GM12878 (cell line): ENCODE data around the gene RUBCNL. TPM values are rescaled to one million over a fixed set of nuclear protein-coding genes. Genes with fewer than 3 reads are reported as not detected.

ENCODE experiments used
- ATAC-seq: fragments of 200-7000 bp; cut with Tn5 transposase; 3 replicates; pipeline ENCODE4 v1.9.1; 2020; ENCODE audit warnings: mild to moderate bottlenecking, moderate library complexity
- BruUV-seq: library from RNA; stranded (reverse); fragments of 400-500 nt; replicated peaks from 2 replicates; lab custom pipeline; 2021; lab: Mats Ljungman, UMichigan
- CTCF ChIA-PET: fragments of 300-600 bp; sonication (Branson Sonifier 250); formaldehyde crosslinking; extraction: SDS; loops from one replicate; lab custom pipeline; 2021; ENCODE audit warnings: inconsistent platforms; lab: Yijun Ruan, JAX
- POLR2A ChIA-PET: fragments of 350-600 bp; formaldehyde crosslinking; extraction: SDS; loops from one replicate; lab custom pipeline; 2021; ENCODE audit warnings: inconsistent platforms; lab: Charles Lee
- RAD21 ChIA-PET: fragments of 300-600 bp; sonication (Branson Sonifier 250); formaldehyde crosslinking; loops from one replicate; lab custom pipeline; 2023; ENCODE audit warnings: antibody characterized with exemption; ENCODE audit not compliant: unreplicated experiment; lab: Charles Lee
- SMC1A ChIA-PET: fragments of 300-600 bp; sonication (Branson Sonifier 250); formaldehyde crosslinking; loops from one replicate; lab custom pipeline; 2023; ENCODE audit not compliant: unreplicated experiment, uncharacterized antibody; lab: Charles Lee
- DNase-seq: peaks from one replicate; pipeline ENCODE4 v3.0.0-alpha.2; 2011; ENCODE audit warnings: low read depth, low spot score
- FAIRE-seq: peaks from 3 replicates; lab custom pipeline; 2011; peaks lifted over from hg19 to GRCh38; lab: Jason Lieb, UNC
- H2AFZ ChIP-seq: 2 replicates; pipeline ENCODE4 v1.6.0; 2011; ENCODE audit warnings: low read depth, low read length, control low read depth; ENCODE audit not compliant: control insufficient read depth
- H3K27ac ChIP-seq: 2 replicates; pipeline ENCODE4 v1.5.1; 2011; ENCODE audit warnings: control low read depth; ENCODE audit not compliant: control insufficient read depth, insufficient read depth
- H3K27me3 ChIP-seq, 2 experiments: replicated peaks in 1 of 2; 2 replicates each; pipeline versions ENCODE4 v1.6.0 to v1.6.1; 2011; ENCODE audit warnings: low read length in 1 of 2; ENCODE audit not compliant: control insufficient read depth in 2 of 2, insufficient read depth in 2 of 2
- H3K36me3 ChIP-seq, 2 experiments: 2 replicates each; pipeline ENCODE4 v1.5.1; 2011; ENCODE audit warnings: low read length in 1 of 2; ENCODE audit not compliant: control insufficient read depth in 2 of 2, insufficient read depth in 2 of 2
- H3K4me1 ChIP-seq: 2 replicates; pipeline ENCODE4 v1.6.1; 2011; ENCODE audit warnings: mild to moderate bottlenecking, low read length, moderate library complexity, mixed read lengths; ENCODE audit not compliant: control insufficient read depth, insufficient read depth
- H3K4me2 ChIP-seq: 2 replicates; pipeline ENCODE4 v1.6.0; 2011; ENCODE audit warnings: control low read depth; ENCODE audit not compliant: control insufficient read depth, insufficient read depth
- H3K4me3 ChIP-seq: fragments of 200-600 bp; sonication (generic); 2 replicates; pipeline ENCODE4 v1.5.1; 2016
- H3K79me2 ChIP-seq: 2 replicates; pipeline ENCODE4 v1.6.0; 2011; ENCODE audit warnings: low read length; ENCODE audit not compliant: control insufficient read depth, insufficient read depth
- H3K9ac ChIP-seq: 2 replicates; pipeline ENCODE4 v1.8.0; 2011; ENCODE audit warnings: low read length, control low read depth, mixed read lengths; ENCODE audit not compliant: control insufficient read depth, insufficient read depth
- H3K9me3 ChIP-seq: replicated peaks from 3 replicates; pipeline ENCODE4 v1.5.1; 2011; ENCODE audit warnings: mild to moderate bottlenecking, low read length; ENCODE audit not compliant: control insufficient read depth, insufficient read depth
- H4K20me1 ChIP-seq: 2 replicates; pipeline ENCODE4 v1.6.0; 2011; ENCODE audit not compliant: control insufficient read depth, insufficient read depth
- BACH1 ChIP-seq: fragments of 450-650 bp; IDR thresholded peaks from 2 replicates; pipeline ENCODE4 v1.6.1; 2017; ENCODE audit warnings: mild to moderate bottlenecking, borderline replicate concordance
- BCL11A ChIP-seq: IDR thresholded peaks from 2 replicates; pipeline ENCODE4 v1.6.1; 2011; ENCODE audit warnings: low read depth, low read length
- CREM ChIP-seq: IDR thresholded peaks from 2 replicates; pipeline ENCODE4 v1.6.1; 2014; ENCODE audit warnings: antibody characterized with exemption, low read depth
- ETV6 ChIP-seq, 2 experiments: fragments of 450-650 bp in 1 of 2; IDR thresholded peaks in 1 of 2; conservative IDR thresholded peaks in 1 of 2; 2 replicates each; pipeline ENCODE4 v1.6.1; 2014; ENCODE audit warnings: antibody characterized with exemption in 1 of 2, borderline replicate concordance in 1 of 2, low read depth in 1 of 2, mild to moderate bottlenecking in 1 of 2, moderate library complexity in 1 of 2
- EZH2 ChIP-seq: IDR thresholded peaks from 2 replicates; pipeline ENCODE4 v1.6.1; 2012; ENCODE audit warnings: low read depth, mild to moderate bottlenecking, control low read depth, inconsistent platforms, low read length, borderline replicate concordance; ENCODE audit not compliant: control insufficient read depth
- HDAC6 ChIP-seq: fragments of 200-600 bp; sonication (generic); IDR thresholded peaks from one replicate; pipeline ENCODE4 v1.8.0; 2017; ENCODE audit warnings: antibody characterized with exemption; ENCODE audit not compliant: unreplicated experiment
- IKZF1 ChIP-seq: fragments of 450-650 bp; conservative IDR thresholded peaks from 2 replicates; pipeline ENCODE4 v1.6.1; 2017; ENCODE audit warnings: antibody characterized with exemption, mild to moderate bottlenecking
- JUNB ChIP-seq: IDR thresholded peaks from 2 replicates; pipeline ENCODE4 v1.6.1; 2016; ENCODE audit warnings: antibody characterized with exemption, mild to moderate bottlenecking
- LARP7 ChIP-seq: fragments of 450-650 bp; IDR thresholded peaks from 2 replicates; pipeline ENCODE4 v1.6.1; 2017; ENCODE audit warnings: mild to moderate bottlenecking
- MTA3 ChIP-seq: IDR thresholded peaks from 2 replicates; pipeline ENCODE4 v1.6.1; 2012; ENCODE audit warnings: low read length, inconsistent platforms, borderline replicate concordance
- NR2C1 ChIP-seq: fragments of 450-650 bp; IDR thresholded peaks from 2 replicates; pipeline ENCODE4 v1.6.1; 2017; ENCODE audit warnings: antibody characterized with exemption, mild to moderate bottlenecking, moderate library complexity
- NR2F1 ChIP-seq: fragments of 450-650 bp; conservative IDR thresholded peaks from 2 replicates; pipeline ENCODE4 v1.6.1; 2017; ENCODE audit warnings: mild to moderate bottlenecking
- PAX5 ChIP-seq: IDR thresholded peaks from 2 replicates; pipeline ENCODE4 v1.6.1; 2011; ENCODE audit warnings: low read depth, low read length, borderline replicate concordance
- RB1 ChIP-seq: fragments of 450-650 bp; formaldehyde crosslinking; IDR thresholded peaks from 2 replicates; pipeline ENCODE4 v1.6.1; 2017; ENCODE audit warnings: mild to moderate bottlenecking, borderline replicate concordance
- SPI1 ChIP-seq: IDR thresholded peaks from 2 replicates; pipeline ENCODE4 v1.6.1; 2011; ENCODE audit warnings: low read depth, mild to moderate bottlenecking, low read length, moderate library complexity, borderline replicate concordance; ENCODE audit not compliant: insufficient read depth
- TAF1 ChIP-seq: IDR thresholded peaks from 2 replicates; pipeline ENCODE4 v1.6.1; 2011; ENCODE audit warnings: mild to moderate bottlenecking, low read depth, low read length, borderline replicate concordance
- TARDBP ChIP-seq: IDR thresholded peaks from 2 replicates; pipeline ENCODE4 v1.6.1; 2016; ENCODE audit warnings: borderline replicate concordance
- TCF12 ChIP-seq: IDR thresholded peaks from 2 replicates; pipeline ENCODE4 v1.6.1; 2011; ENCODE audit warnings: low read depth, mild to moderate bottlenecking, low read length
- WRNIP1 ChIP-seq: IDR thresholded peaks from 2 replicates; pipeline ENCODE4 v1.6.1; 2011; ENCODE audit warnings: low read depth, low read length, improper control_type of control experiment, borderline replicate concordance
- YY1 ChIP-seq: IDR thresholded peaks from 2 replicates; pipeline ENCODE4 v1.6.1; 2011; ENCODE audit warnings: low read depth, mild to moderate bottlenecking, low read length
- ZBED1 ChIP-seq: IDR thresholded peaks from 2 replicates; pipeline ENCODE4 v1.6.1; 2016; ENCODE audit warnings: borderline replicate concordance
- ZSCAN29 ChIP-seq: fragments of 450-650 bp; IDR thresholded peaks from 2 replicates; pipeline ENCODE4 v1.6.1; 2017; ENCODE audit warnings: mild to moderate bottlenecking, moderate library complexity
- WGBS: methylation state at CpG from one replicate; pipeline ENCODE4 v1.1.6; 2016; ENCODE audit warnings: low lambda C conversion rate; ENCODE audit not compliant: insufficient replicate concordance, insufficient coverage; ENCODE audit errors: missing lambda C conversion rate; 5-methylcytosine and 5-hydroxymethylcytosine counted together
- in situ Hi-C: fragments of 300-500 bp; cut with MboI; formaldehyde crosslinking; loops from 9 replicates; pipeline ENCODE4 v1.14.3; 2018; ENCODE audit warnings: mixed read lengths
- intact Hi-C: fragments of 100-400 bp; cut with micrococcal nuclease; formaldehyde crosslinking; loops from one replicate; pipeline ENCODE4 v1.14.2; 2022; ENCODE audit not compliant: unreplicated experiment
- polyA plus RNA-seq, 11 experiments: library from polyadenylated mRNA; depleted of rRNA in 4 of 11; unstranded in 6 of 11; stranded (reverse) in 5 of 11; fragments of >200 nt; fragmentation: Nextera tagmentation in 4 of 11; fragmentation: Illumina TruSeq in 1 of 11; extraction: Ambion mirVana in 4 of 11; extraction: Trizol in 1 of 11; gene quantifications; 1 replicate in 1 of 11; 2 replicates in 10 of 11; pipeline versions ENCODE4 v1.2.1 to v1.2.3, GENCODE V29; 2011 to 2016; ENCODE audit warnings: inconsistent platforms in 2 of 11, missing spikeins in 2 of 11, low read depth in 1 of 11
- total RNA-seq, 4 experiments: library from RNA; depleted of rRNA in 3 of 4; stranded (reverse); fragments of >200 nt in 3 of 4; fragmentation: Illumina TruSeq in 1 of 4; extraction: Trizol in 1 of 4; gene quantifications; 2 replicates each; pipeline versions ENCODE4 v1.2.1 to v1.2.3, GENCODE V29; 2013 to 2021
- TF ChIP-seq, protein P1 (sequence below): fragments of 450-650 bp; IDR thresholded peaks from 2 replicates; pipeline ENCODE4 v1.6.1; 2017; ENCODE audit warnings: mild to moderate bottlenecking, moderate library complexity

RUBCNL gene
- total and polyA plus RNA-seq, 10 of the 15 experiments (the other 5 are each of a cell fraction or from before 2014, with no cell fraction given): 0.71 to 51.9 (median 38.2) TPM

DNA sequence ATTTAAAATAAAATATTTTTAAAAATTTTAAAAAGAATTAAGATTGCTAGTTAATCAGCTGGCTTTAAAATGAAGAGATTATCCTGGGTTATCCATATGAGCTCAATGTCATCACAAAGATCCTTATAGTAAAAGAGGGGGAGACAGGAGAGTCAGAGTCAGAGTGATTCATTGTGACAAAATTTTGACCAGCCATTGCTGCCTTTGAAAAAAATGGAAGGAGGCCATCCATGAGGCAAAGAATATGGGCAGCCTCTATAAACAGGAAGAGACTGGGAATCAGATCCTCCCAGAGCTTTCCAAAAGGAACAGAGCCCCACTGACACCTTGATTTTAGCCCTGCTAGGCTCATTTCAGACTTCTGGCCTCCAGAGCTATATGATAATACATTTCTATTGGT is 9.3 kb upstream of the RUBCNL start (continued):
- TF ChIP-seq TAF1 (no peak), EZH2 (no peak), ZSCAN29 (no peak), LARP7 (no peak)

DNA sequence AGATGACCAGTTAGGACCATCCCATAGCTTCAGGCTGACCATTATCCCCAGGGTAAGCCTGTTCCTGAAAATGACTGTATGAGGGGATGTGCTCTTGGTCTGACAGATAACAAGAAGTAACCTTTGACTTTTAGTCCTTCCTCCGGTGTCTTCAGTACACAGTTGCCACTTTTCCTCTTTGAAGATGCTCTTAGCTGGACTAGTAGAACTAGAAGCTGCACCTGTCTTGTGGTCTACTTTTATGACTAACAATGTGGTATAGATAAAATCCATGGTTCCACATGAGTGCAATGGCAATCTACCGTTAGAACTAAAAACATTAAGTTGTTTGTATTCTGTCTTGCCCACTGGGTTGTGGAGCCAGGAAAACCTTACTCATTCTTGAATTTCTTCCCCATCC is 5.9 kb upstream of the RUBCNL start:
- Histone ChIP-seq H3K9ac (no peak overlapping the region), H4K20me1 (no peaks in the 10 kb centered on the region), H3K4me3 (no peak overlapping the region), H3K36me3 (no peaks in the 10 kb centered on the region), H3K79me2 (peaks cover 15% of the 10 kb centered on the region), H2AFZ (no peak overlapping the region), H3K4me2 (0 out of 2 replicates have a peak overlapping the region, but pooled peaks have one; percentile 2), H3K27ac (no peak overlapping the region), H3K4me1 (peaks cover 31% of the 10 kb centered on the region), H3K27me3 (no peaks in the 10 kb centered on the region), H3K9me3 (no peaks in the 10 kb centered on the region)
- no TSS peak for BruUV-seq
- ChIA-PET RAD21 (interaction anchor here (7.6 kb wide), 1 partner anchor 20 kb away, joined by 100 read pairs; no protein-coding TSS in a partner anchor), POLR2A (interaction anchor here (1.0 kb wide), 1 partner anchor 36 kb away, joined by 4 read pairs; no protein-coding TSS in a partner anchor), CTCF (no interaction called here), SMC1A (interaction anchor here (0.5 to 7.9 kb wide), 3 partner anchors 10 to 581 kb away, joined by 3 to 81 read pairs (median 3); no protein-coding TSS in a partner anchor)
- FAIRE-seq: no peak
- 2% methylated on average over 2 of the region's 2 CpGs for WGBS
- no peak for DNase-seq
- in situ Hi-C loops: no loop called here
- ATAC-seq: peak; percentile 35
- intact Hi-C loops: no loop called here
- no peak for TF ChIP-seq SPI1
- TF ChIP-seq IKZF1: peak; percentile 63
- no peak for TF ChIP-seq WRNIP1
- TF ChIP-seq ETV6 (conservative IDR thresholded peaks at IDR 0.05 in 1 of 2, IDR thresholded peaks at IDR 0.05 in 1 of 2; ENCODE audit: borderline replicate concordance in 1 of 2, low read depth in 1 of 2): peak in 1 of 2 experiments; percentile 84; a peak in 2 of 4 replicates
- TF ChIP-seq CREM: peak; percentile 19; the same call in 1 of the 2 replicates
- TF ChIP-seq BCL11A: peak; percentile 53; the same call in 1 of the 2 replicates
- TF ChIP-seq RB1: no peak
- TF ChIP-seq HDAC6: no peak
- TF ChIP-seq NR2C1: 0 out of 2 replicates have a peak, but pooled peaks have one; percentile 21
- peak; percentile 64; the same call in 1 of the 2 replicates for TF ChIP-seq TCF12
- TF ChIP-seq MTA3: peak; percentile 73; the same call in 1 of the 2 replicates
- no peak for TF ChIP-seq BACH1
- peak; percentile 51; the same call in 1 of the 2 replicates for TF ChIP-seq PAX5
- TF ChIP-seq NR2F1: peak; percentile 93
- TF ChIP-seq, protein P1, sequence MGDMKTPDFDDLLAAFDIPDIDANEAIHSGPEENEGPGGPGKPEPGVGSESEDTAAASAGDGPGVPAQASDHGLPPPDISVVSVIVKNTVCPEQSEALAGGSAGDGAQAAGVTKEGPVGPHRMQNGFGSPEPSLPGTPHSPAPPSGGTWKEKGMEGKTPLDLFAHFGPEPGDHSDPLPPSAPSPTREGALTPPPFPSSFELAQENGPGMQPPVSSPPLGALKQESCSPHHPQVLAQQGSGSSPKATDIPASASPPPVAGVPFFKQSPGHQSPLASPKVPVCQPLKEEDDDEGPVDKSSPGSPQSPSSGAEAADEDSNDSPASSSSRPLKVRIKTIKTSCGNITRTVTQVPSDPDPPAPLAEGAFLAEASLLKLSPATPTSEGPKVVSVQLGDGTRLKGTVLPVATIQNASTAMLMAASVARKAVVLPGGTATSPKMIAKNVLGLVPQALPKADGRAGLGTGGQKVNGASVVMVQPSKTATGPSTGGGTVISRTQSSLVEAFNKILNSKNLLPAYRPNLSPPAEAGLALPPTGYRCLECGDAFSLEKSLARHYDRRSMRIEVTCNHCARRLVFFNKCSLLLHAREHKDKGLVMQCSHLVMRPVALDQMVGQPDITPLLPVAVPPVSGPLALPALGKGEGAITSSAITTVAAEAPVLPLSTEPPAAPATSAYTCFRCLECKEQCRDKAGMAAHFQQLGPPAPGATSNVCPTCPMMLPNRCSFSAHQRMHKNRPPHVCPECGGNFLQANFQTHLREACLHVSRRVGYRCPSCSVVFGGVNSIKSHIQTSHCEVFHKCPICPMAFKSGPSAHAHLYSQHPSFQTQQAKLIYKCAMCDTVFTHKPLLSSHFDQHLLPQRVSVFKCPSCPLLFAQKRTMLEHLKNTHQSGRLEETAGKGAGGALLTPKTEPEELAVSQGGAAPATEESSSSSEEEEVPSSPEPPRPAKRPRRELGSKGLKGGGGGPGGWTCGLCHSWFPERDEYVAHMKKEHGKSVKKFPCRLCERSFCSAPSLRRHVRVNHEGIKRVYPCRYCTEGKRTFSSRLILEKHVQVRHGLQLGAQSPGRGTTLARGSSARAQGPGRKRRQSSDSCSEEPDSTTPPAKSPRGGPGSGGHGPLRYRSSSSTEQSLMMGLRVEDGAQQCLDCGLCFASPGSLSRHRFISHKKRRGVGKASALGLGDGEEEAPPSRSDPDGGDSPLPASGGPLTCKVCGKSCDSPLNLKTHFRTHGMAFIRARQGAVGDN: no peak
- TF ChIP-seq YY1: no peak
- peak; percentile 78; the same call in 1 of the 2 replicates for TF ChIP-seq ZBED1
- no peak for TF ChIP-seq TARDBP
- TF ChIP-seq JUNB: peak; percentile 79
